GM21786 (cell line): ENCODE measurements around the gene IQCC.

Source experiments
- ATAC-seq: cut with Tn5 transposase; IDR thresholded peaks from one replicate; pipeline ENCODE4 v1.9.1; 2021; ENCODE audit not compliant: unreplicated experiment

The IQCC gene

DNA sequence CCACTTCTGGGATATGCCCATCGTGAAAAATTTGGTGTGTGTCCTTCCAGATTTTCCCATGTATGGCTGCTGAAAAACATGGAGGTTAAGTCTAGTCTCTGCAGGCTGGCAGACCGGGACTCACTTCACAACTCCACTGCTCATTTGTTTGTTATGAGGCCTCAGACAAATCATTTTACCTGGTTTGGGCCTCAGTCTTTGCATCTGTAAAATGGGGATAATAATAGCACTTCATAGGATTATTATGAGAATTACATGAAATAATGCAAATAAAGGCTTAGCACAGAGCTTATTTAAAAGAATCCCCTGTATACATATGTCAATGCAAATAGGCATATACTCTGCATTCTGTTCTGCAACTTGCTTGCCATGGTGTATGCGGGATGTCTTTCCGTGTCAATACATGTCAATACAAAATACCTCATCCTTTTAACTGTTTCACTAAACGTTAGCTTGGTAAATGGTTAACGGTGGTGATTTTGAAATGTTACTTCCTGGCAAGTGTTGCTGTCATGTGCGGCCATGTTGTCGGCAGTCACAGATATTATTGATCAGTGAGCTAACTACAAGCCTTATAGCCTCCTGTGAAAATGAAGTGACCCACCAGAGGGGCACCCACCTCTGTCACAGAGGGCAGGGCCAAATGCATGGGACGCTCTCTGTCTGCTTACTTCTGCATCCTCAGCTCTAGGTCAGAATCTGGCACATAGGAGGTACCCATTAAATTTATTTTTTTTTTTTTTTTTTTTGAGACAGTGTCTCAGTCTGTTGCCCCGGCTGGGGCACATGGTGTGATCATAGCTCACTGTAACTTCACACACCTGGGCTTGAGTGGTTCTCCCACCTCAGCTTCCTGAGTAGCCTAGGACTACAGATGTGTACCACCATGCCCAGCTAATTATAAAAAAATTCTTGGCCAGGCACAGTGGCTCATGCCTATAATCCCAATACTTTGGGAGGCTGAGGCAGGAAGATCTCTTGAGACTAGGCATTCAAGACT is 49.9 kb downstream of the IQCC start:
- ATAC-seq, result no peak

DNA sequence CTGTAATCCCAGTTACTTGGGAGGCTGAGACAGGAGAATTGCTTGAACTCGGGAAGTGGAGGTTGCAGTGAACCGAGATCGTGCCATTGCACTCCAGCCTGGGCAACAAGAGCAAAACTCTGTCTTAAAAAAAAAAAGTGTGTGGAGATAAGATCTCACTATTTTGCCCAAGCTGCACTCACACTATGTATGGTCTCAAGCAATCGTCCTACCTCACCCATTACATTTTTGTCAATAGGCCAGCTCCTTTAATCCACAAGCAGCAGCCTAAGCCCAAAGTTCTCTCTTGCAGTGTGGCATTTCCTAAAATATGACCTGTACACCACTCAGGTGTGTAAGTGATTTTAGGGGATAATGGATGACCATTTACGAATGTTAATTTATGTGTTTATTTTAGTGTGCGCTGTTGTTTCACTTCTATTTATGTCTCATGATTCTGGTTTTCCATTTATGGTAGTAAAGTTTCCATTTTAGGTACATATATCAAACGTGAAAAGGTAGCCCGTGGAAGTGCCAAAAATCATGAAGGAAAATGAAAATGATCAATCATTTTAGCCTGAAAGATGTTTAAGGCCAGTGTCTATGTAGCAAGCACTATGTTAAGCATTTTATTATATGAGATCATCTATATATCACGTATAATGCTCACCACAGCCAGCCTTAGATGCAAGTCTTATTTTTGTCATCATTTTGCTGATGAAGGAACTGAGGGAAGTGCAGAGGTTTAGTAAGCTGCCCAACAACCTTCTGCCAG is 51.2 kb downstream of the IQCC start:
- no peak for ATAC-seq

- ATAC-seq, result no peak
These were observed 51.7 kb downstream of the IQCC start for GRCh38 chr1:32257227-32257508.
